ENCODE data around the gene GPC6.

GRCh38 chr13:93922063-93922855, 695.7 kb downstream of the GPC6 start:
- TF ChIP-seq CTCF (IDR thresholded peaks at IDR 0.05) (no peak), EP300 (IDR thresholded peaks at IDR 0.05) (no peak)
